Measurements from ENCODE around the gene CPNE4. TPM values are rescaled to one million over a fixed set of nuclear protein-coding genes. Genes with fewer than 3 reads are reported as not detected.

Gene CPNE4
- total RNA-seq, 1 experiment from 2014 or later: 1.9 TPM

DNA sequence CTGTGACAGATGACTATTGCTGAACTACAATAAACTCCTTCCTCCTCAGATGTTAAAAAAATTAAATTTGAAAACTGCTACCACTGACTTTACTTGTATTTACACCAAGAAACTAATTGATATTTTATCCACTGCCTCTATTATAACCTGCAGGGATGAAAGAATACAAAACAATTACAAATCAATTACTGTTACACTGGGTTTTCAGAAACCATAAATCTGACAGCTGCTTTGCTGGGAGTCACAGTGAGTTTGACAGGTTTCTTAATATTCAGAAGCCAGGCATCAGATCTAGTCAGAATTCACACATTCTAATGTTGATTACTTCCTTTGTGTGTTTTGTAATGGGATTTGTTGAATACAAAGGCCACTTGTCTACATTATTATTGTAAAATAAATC lies 279.4 kb downstream of the CPNE4 start:
- Histone ChIP-seq H4K91ac (ENCODE audit: insufficient read length, low read depth, low read length) (no peak overlapping the region), H3K56ac (ENCODE audit: insufficient read length, low read depth, low read length) (no peak overlapping the region), H3K4ac (ENCODE audit: low read depth, low read length) (no peak overlapping the region), H3K79me2 (ENCODE audit: insufficient read depth, low read length) (no peaks in the 10 kb centered on the region), H3K14ac (ENCODE audit: insufficient read depth, low read length) (no peak overlapping the region), H2AFZ (ENCODE audit: low read length) (no peak overlapping the region), H3K27me3 (ENCODE audit: insufficient read depth, low read length) (no peaks in the 10 kb centered on the region), H3K4me1 (ENCODE audit: insufficient read depth, low read length) (no peaks in the 10 kb centered on the region), H4K5ac (ENCODE audit: insufficient read length, low read depth, low read length) (no peak overlapping the region), H2BK5ac (ENCODE audit: insufficient read length, low read length) (no peak overlapping the region), H3T11ph (ENCODE audit: low read length) (no peak overlapping the region), H3K9ac (ENCODE audit: extremely low read depth, insufficient read length, low read length) (no peak overlapping the region), H3K23ac (ENCODE audit: insufficient read length, low read depth, low read length) (no peak overlapping the region), H2BK120ac (ENCODE audit: low read depth, low read length, poor library complexity, severe bottlenecking) (no peak overlapping the region), H3K79me1 (ENCODE audit: insufficient read depth, low read depth, low read length, poor library complexity, severe bottlenecking) (no peaks in the 10 kb centered on the region), H3K18ac (ENCODE audit: insufficient read length, low read depth, low read length) (no peak overlapping the region), H2BK12ac (ENCODE audit: insufficient read length, low read depth, low read length) (no peak overlapping the region), H3K9me3 (ENCODE audit: control insufficient read depth, low read depth, low read length) (no peaks in the 10 kb centered on the region), H3K4me2 (ENCODE audit: insufficient read depth, insufficient read length, low read length) (no peak overlapping the region), H3K23me2 (ENCODE audit: insufficient read length, low read depth, low read length, poor library complexity, severe bottlenecking) (no peaks in the 10 kb centered on the region), H2BK20ac (ENCODE audit: low read depth, low read length, poor library complexity, severe bottlenecking) (no peak overlapping the region), H4K20me1 (ENCODE audit: control insufficient read depth, insufficient read depth, insufficient read length) (no peaks in the 10 kb centered on the region), H2BK15ac (ENCODE audit: low read depth, low read length) (no peak overlapping the region), H3K27ac (ENCODE audit: insufficient read length, low read depth, low read length) (no peak overlapping the region), H4K8ac (replicated peaks; ENCODE audit: insufficient read length, low read depth, low read length) (no peak overlapping the region), H2AK5ac (ENCODE audit: insufficient read length, low read length) (no peak overlapping the region)
- Mint-ChIP-seq H3K27me3 (ENCODE audit: low read depth) (peaks cover 34% of the 10 kb centered on the region), H3K9me3 (peaks cover 16 to 20% of the 10 kb centered on the region in 2 experiments), H3K27ac (no peak overlapping the region), H3K4me3 (no peak overlapping the region), H3K4me1 (peaks cover 11 to 12% of the 10 kb centered on the region in 2 experiments; a peak in 3 of 4 replicates), H3K36me3 (ENCODE audit: insufficient read depth in 1 of 3, low read depth in 3 of 3) (peaks cover 0 to 19% (median 10%) of the 10 kb centered on the region in 3 experiments; a peak in 6 of 7 replicates)
- DNase-seq: no peak
- TF ChIP-seq, protein P1, sequence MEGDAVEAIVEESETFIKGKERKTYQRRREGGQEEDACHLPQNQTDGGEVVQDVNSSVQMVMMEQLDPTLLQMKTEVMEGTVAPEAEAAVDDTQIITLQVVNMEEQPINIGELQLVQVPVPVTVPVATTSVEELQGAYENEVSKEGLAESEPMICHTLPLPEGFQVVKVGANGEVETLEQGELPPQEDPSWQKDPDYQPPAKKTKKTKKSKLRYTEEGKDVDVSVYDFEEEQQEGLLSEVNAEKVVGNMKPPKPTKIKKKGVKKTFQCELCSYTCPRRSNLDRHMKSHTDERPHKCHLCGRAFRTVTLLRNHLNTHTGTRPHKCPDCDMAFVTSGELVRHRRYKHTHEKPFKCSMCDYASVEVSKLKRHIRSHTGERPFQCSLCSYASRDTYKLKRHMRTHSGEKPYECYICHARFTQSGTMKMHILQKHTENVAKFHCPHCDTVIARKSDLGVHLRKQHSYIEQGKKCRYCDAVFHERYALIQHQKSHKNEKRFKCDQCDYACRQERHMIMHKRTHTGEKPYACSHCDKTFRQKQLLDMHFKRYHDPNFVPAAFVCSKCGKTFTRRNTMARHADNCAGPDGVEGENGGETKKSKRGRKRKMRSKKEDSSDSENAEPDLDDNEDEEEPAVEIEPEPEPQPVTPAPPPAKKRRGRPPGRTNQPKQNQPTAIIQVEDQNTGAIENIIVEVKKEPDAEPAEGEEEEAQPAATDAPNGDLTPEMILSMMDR (conservative IDR thresholded peaks at IDR 0.05): no peak
